IMR-90 (cell line): ENCODE data around the gene CLTCL1. TPM values are rescaled to one million over a fixed set of nuclear protein-coding genes. Genes with fewer than 3 reads are reported as not detected.

Experiments
- ATAC-seq: fragments of 200-7000 bp; cut with Tn5 transposase; 2 replicates; pipeline ENCODE4 v1.9.1; 2020; ENCODE audit warnings: low read depth, mild to moderate bottlenecking, moderate library complexity
- BruUV-seq: library from RNA; stranded (reverse); fragments of 400-500 nt; replicated peaks from 2 replicates; lab custom pipeline; 2021; lab: Mats Ljungman, UMichigan
- CTCF ChIA-PET: fragments of 300-600 bp; formaldehyde crosslinking; extraction: SDS; loops from one replicate; lab custom pipeline; 2021; ENCODE audit warnings: antibody characterized with exemption; lab: Yijun Ruan, JAX
- POLR2A ChIA-PET: fragments of 300-600 bp; sonication (Branson Sonifier 250); formaldehyde crosslinking; loops from one replicate; lab custom pipeline; 2022; ENCODE audit warnings: antibody characterized with exemption; ENCODE audit not compliant: unreplicated experiment; lab: Charles Lee
- DNase-seq: peaks from one replicate; pipeline ENCODE4 v3.0.0; 2013
- H2AFZ ChIP-seq: replicated peaks from 2 replicates; pipeline ENCODE3; 2013; ENCODE audit warnings: low read length, mild to moderate bottlenecking; ENCODE audit not compliant: poor library complexity
- H2AK5ac ChIP-seq: 2 replicates; pipeline ENCODE4 v1.6.1; 2013; ENCODE audit warnings: low read depth, low read length, inconsistent platforms
- H2AK9ac ChIP-seq: replicated peaks from 2 replicates; pipeline ENCODE3; 2013; ENCODE audit warnings: mild to moderate bottlenecking, low read depth, low read length, moderate library complexity; ENCODE audit not compliant: poor library complexity
- H2BK120ac ChIP-seq: 2 replicates; pipeline ENCODE4 v1.6.1; 2013; ENCODE audit warnings: low read depth, low read length, inconsistent platforms
- H2BK15ac ChIP-seq: 3 replicates; pipeline ENCODE4 v1.6.1; 2013; ENCODE audit warnings: low read depth, low read length, inconsistent platforms
- H2BK20ac ChIP-seq: 2 replicates; pipeline ENCODE4 v1.6.1; 2013; ENCODE audit warnings: low read depth, mild to moderate bottlenecking, inconsistent platforms, low read length, moderate library complexity
- H2BK5ac ChIP-seq: 2 replicates; pipeline ENCODE4 v1.6.1; 2013; ENCODE audit warnings: mild to moderate bottlenecking, low read depth, low read length, inconsistent platforms; ENCODE audit not compliant: poor library complexity, severe bottlenecking
- H3K14ac ChIP-seq: replicated peaks from 2 replicates; pipeline ENCODE4 v1.6.1; 2013; ENCODE audit warnings: low read depth, low read length, inconsistent platforms
- H3K18ac ChIP-seq: 2 replicates; pipeline ENCODE4 v1.6.1; 2013; ENCODE audit warnings: low read depth, low read length, control low read depth
- H3K23ac ChIP-seq: 2 replicates; pipeline ENCODE4 v1.6.1; 2013; ENCODE audit warnings: low read depth, low read length, inconsistent platforms
- H3K27ac ChIP-seq: 2 replicates; pipeline ENCODE4 v1.5.1; 2013; ENCODE audit warnings: mild to moderate bottlenecking, control low read depth, low read length; ENCODE audit not compliant: insufficient read depth
- H3K27me3 ChIP-seq: 2 replicates; pipeline ENCODE4 v1.6.1; 2013; ENCODE audit warnings: low read length; ENCODE audit not compliant: control insufficient read depth, insufficient read depth
- H3K36me3 ChIP-seq: 2 replicates; pipeline ENCODE4 v1.6.1; 2013; ENCODE audit warnings: low read length, mixed read lengths; ENCODE audit not compliant: control insufficient read depth, insufficient read depth
- H3K4ac ChIP-seq: 2 replicates; pipeline ENCODE4 v1.6.1; 2013; ENCODE audit warnings: low read depth, low read length, inconsistent platforms
- H3K4me1 ChIP-seq: 2 replicates; pipeline ENCODE4 v1.6.1; 2013; ENCODE audit warnings: low read length, mixed read lengths; ENCODE audit not compliant: control insufficient read depth, insufficient read depth
- H3K4me2 ChIP-seq: 2 replicates; pipeline ENCODE4 v1.6.1; 2013; ENCODE audit warnings: low read depth, mild to moderate bottlenecking, control low read depth, low read length, moderate library complexity
- H3K4me3 ChIP-seq: 2 replicates; pipeline ENCODE4 v1.5.1; 2013; ENCODE audit warnings: low read depth, mild to moderate bottlenecking, control low read depth, low read length, moderate library complexity; ENCODE audit not compliant: insufficient read depth
- H3K56ac ChIP-seq: 2 replicates; pipeline ENCODE4 v1.6.1; 2013; ENCODE audit warnings: low read length, inconsistent platforms; ENCODE audit not compliant: insufficient read depth; ENCODE audit errors: extremely low read depth
- H3K79me1 ChIP-seq, 2 experiments: 2 replicates each; pipeline ENCODE4 v1.6.1; 2013; ENCODE audit warnings: low read length in 2 of 2, inconsistent platforms in 1 of 2, low read depth in 1 of 2
- H3K9ac ChIP-seq: 2 replicates; pipeline ENCODE4 v1.6.1; 2013; ENCODE audit warnings: low read depth, low read length, control low read depth
- H3K9me1 ChIP-seq: 2 replicates; pipeline ENCODE4 v1.6.1; 2013; ENCODE audit warnings: low read length, inconsistent platforms; ENCODE audit not compliant: insufficient read depth
- H3K9me3 ChIP-seq: 2 replicates; pipeline ENCODE4 v1.6.1; 2013; ENCODE audit warnings: low read length; ENCODE audit not compliant: control insufficient read depth, insufficient read depth
- H4K20me1 ChIP-seq: 2 replicates; pipeline ENCODE4 v1.6.1; 2013; ENCODE audit warnings: low read length, inconsistent platforms; ENCODE audit not compliant: insufficient read depth
- H4K5ac ChIP-seq: 2 replicates; pipeline ENCODE4 v1.6.1; 2013; ENCODE audit warnings: mild to moderate bottlenecking, low read depth, low read length, control low read depth
- H4K8ac ChIP-seq, 2 experiments: 2 replicates each; pipeline ENCODE4 v1.6.1; 2013; ENCODE audit warnings: low read depth in 2 of 2, low read length in 2 of 2, control low read depth in 1 of 2, inconsistent platforms in 1 of 2
- H4K91ac ChIP-seq: 2 replicates; pipeline ENCODE4 v1.6.1; 2013; ENCODE audit warnings: low read depth, low read length, inconsistent platforms; ENCODE audit not compliant: insufficient read depth
- CEBPB ChIP-seq: IDR thresholded peaks from 2 replicates; pipeline ENCODE4 v1.6.1; 2012; ENCODE audit warnings: low read depth, low read length, improper control_type of control experiment
- MAFK ChIP-seq: IDR thresholded peaks from 2 replicates; pipeline ENCODE4 v1.6.1; 2012; ENCODE audit warnings: low read depth, low read length, improper control_type of control experiment
- MAZ ChIP-seq: IDR thresholded peaks from 2 replicates; pipeline ENCODE4 v1.6.1; 2012; ENCODE audit warnings: low read depth, mild to moderate bottlenecking, low read length, improper control_type of control experiment, moderate library complexity, borderline replicate concordance
- NFE2L2 ChIP-seq: fragments of 150-350 bp; IDR thresholded peaks from 2 replicates; pipeline ENCODE4 v1.6.1; 2016; ENCODE audit warnings: low read depth, mild to moderate bottlenecking, low read length
- RAD21 ChIP-seq: IDR thresholded peaks from 2 replicates; pipeline ENCODE4 v1.6.1; 2012; ENCODE audit warnings: low read length, improper control_type of control experiment
- RCOR1 ChIP-seq: IDR thresholded peaks from 2 replicates; pipeline ENCODE4 v1.6.1; 2012; ENCODE audit warnings: mild to moderate bottlenecking, low read length, improper control_type of control experiment; ENCODE audit not compliant: insufficient replicate concordance
- RFX5 ChIP-seq: IDR thresholded peaks from 2 replicates; pipeline ENCODE4 v1.8.0; 2012; ENCODE audit warnings: low read depth, mild to moderate bottlenecking, low read length, moderate library complexity
- WGBS, 2 experiments: methylation state at CpG; one replicate each; pipeline versions ENCODE4 v1.1.5 to v1.1.7; 2013; ENCODE audit warnings: missing lambda C conversion rate in 2 of 2; ENCODE audit not compliant: insufficient read length in 1 of 2; ENCODE audit errors: extremely low coverage in 2 of 2; 5-methylcytosine and 5-hydroxymethylcytosine counted together
- dilution Hi-C: fragments of 300-500 bp; cut with HindIII; formaldehyde crosslinking; loops from one replicate; pipeline ENCODE4 v1.14.3; 2018; ENCODE audit warnings: low sequenced_read_pairs; ENCODE audit not compliant: unreplicated experiment
- in situ Hi-C: fragments of 300-500 bp; cut with MboI; formaldehyde crosslinking; loops from 3 replicates; pipeline ENCODE4 v1.14.3; 2019; ENCODE audit warnings: low sequenced_read_pairs, inconsistent platforms, mixed read lengths
- intact Hi-C: fragments of 100-400 bp; cut with micrococcal nuclease; formaldehyde crosslinking; loops from 2 replicates; pipeline ENCODE4 v1.10.0; 2022
- polyA plus RNA-seq, 3 experiments: library from polyadenylated mRNA; depleted of rRNA; stranded (reverse); fragments of >200 nt; gene quantifications; 2 replicates each; pipeline ENCODE4 v1.2.3, GENCODE V29; 2012; ENCODE audit warnings: low replicate concordance in 1 of 3
- total RNA-seq: library from RNA; depleted of rRNA; stranded (reverse); fragments of >200 nt; gene quantifications from 2 replicates; pipeline ENCODE4 v1.2.3, GENCODE V29; 2012

CLTCL1 gene
- total and polyA plus RNA-seq, 2 of the 4 experiments (the other 2 are of a cell fraction), result 6.2 to 8.1 TPM

GRCh38 chr22:19177164-19178064, 114.1 kb downstream of the CLTCL1 start:
- no peak for TF ChIP-seq RCOR1
- no peak for TF ChIP-seq NFE2L2
- no peak for TF ChIP-seq RFX5
- no peak for TF ChIP-seq MAZ
- TF ChIP-seq CEBPB, result no peak
- no peak for TF ChIP-seq RAD21
- TF ChIP-seq MAFK, result no peak
- Histone ChIP-seq H3K4ac (peak overlapping the region; percentile 52), H3K9me3 (no peaks in the 10 kb centered on the region), H3K4me3 (peak overlapping the region; percentile 94), H4K5ac (no peak overlapping the region), H3K14ac (peak overlapping the region; percentile 66), H3K79me1 (peaks cover 8 to 57% of the 10 kb centered on the region in 2 experiments), H3K27me3 (no peaks in the 10 kb centered on the region), H3K56ac (no peak overlapping the region), H3K36me3 (peaks cover 8% of the 10 kb centered on the region), H2BK15ac (no peak overlapping the region), H2AK5ac (peak overlapping the region; percentile 77; the same call in 1 of the 2 replicates), H3K4me2 (peak overlapping the region; percentile 87), H3K9me1 (peaks cover 11% of the 10 kb centered on the region), H3K9ac (peak overlapping the region; percentile 87), H3K4me1 (peaks cover 29% of the 10 kb centered on the region), H2BK120ac (no peak overlapping the region), H2BK20ac (no peak overlapping the region), H2AFZ (peak overlapping the region; percentile 96), H4K91ac (peak overlapping the region; percentile 77; the same call in 1 of the 2 replicates), H4K8ac (peak overlapping the region; percentile 15 to 65; a peak in 3 of 4 replicates), H3K27ac (peak overlapping the region; percentile 70), H3K18ac (no peak overlapping the region), H3K23ac (peak overlapping the region; percentile 65; the same call in 1 of the 2 replicates), H2AK9ac (peak overlapping the region; percentile 86), H2BK5ac (peak overlapping the region; percentile 50), H4K20me1 (peaks cover 20% of the 10 kb centered on the region)
- POLR2A ChIA-PET, result no interaction called here
- ATAC-seq (no peak), DNase-seq (no peak)
- intact Hi-C loops (loop anchor here (2.0 kb wide), 2 partner anchors 179 to 301 kb away; partner anchors contain the start of genes CDC45 and UFD1), dilution Hi-C loops (no loop called here), in situ Hi-C loops (no loop called here)
- CTCF ChIA-PET, result no interaction called here
- WGBS, 2 experiments, result 12% methylated on average over 31 of the region's 55 CpGs; no CpG with 5 or more reads in 1 of the 2 experiments
- no TSS peak for BruUV-seq
